Activated CD8-positive, alpha-beta memory T cell treated with anti-CD3 and anti-CD28 coated beads, Interleukin-2, amount 50 U/mL, for 1 hour (primary cell): ENCODE data around the gene LRRC4C.

ENCODE experiments used
- DNase-seq: peaks from one replicate; pipeline ENCODE4 v3.0.0-alpha.2; 2020; ENCODE audit errors: extremely low read depth

Gene LRRC4C

GRCh38 chr11:41414771-41415440, 44.5 kb downstream of the LRRC4C start:
- DNase-seq: no peak

GRCh38 chr11:41413843-41414242, 45.6 kb downstream of the LRRC4C start:
- DNase-seq: no peak

DNA sequence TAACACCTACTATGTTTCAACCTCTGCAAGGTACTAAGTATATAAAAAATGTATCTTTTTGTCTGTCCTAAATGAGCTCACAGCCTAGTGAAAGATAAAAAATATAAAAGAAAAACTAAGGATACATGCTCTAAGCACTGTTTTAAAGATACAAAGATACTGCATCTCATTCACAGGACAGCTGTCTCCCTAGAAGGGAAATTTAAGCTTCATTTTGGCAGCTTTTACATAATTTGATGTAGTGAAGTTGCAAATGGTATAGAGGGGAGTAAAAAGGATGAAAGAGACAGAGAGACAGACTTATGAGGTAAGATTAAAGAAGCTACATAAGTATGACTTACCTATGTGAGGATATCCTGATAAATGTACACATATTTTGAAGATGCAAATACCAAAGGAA, 53.6 kb downstream of the LRRC4C start:
- no peak for DNase-seq

GRCh38 chr11:41404109-41404508, 55.3 kb downstream of the LRRC4C start:
- no peak for DNase-seq

DNA sequence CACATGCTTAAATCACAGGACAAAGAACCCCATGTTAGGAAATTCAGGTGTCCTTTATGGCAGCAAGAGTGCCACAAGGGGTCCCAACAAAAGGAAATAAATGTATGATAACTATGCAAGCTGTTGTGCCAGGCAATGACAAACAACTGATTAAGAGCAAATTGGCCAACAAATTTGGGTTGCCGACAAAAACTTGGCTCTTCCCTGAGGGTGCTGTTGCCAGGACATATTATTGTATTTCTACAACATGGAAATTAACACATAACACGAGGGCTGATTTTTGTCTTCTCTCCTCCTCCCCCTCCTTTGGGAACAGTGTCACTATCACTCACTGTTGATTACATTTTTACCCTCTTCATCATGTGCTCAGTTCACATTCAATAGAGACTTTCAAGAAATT, 56.0 kb downstream of the LRRC4C start:
- no peak for DNase-seq

- no peak for DNase-seq
Observed at GRCh38 chr11:41400819-41401382, 58.6 kb downstream of the LRRC4C start.

GRCh38 chr11:41400124-41400523, 59.3 kb downstream of the LRRC4C start:
- no peak for DNase-seq

- DNase-seq: no peak
Observed at GRCh38 chr11:41399323-41399722, 60.1 kb downstream of the LRRC4C start.

GRCh38 chr11:41398175-41398574, 61.3 kb downstream of the LRRC4C start:
- no peak for DNase-seq

- no peak for DNase-seq
Observed at GRCh38 chr11:41394521-41395195, 64.8 kb downstream of the LRRC4C start.

DNA sequence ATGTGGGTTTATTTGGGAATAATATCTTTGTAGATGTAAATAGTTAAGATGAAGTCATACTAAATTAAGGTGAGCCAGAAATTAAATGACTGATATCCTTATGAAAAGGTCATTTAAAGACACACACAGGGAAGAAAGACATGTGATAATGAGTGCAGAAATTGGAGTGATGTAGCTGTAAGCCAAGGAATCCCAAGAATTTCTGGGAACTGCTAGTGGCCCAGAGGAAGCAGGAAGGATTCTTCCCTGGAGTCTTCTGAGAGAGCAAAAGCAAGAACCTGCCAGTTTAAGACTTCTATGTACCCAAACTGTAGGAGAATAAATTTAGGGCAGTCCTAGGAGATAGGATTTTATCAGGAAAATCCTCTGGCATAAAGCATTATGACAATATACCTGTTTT, 66.9 kb downstream of the LRRC4C start:
- DNase-seq: no peak

DNA sequence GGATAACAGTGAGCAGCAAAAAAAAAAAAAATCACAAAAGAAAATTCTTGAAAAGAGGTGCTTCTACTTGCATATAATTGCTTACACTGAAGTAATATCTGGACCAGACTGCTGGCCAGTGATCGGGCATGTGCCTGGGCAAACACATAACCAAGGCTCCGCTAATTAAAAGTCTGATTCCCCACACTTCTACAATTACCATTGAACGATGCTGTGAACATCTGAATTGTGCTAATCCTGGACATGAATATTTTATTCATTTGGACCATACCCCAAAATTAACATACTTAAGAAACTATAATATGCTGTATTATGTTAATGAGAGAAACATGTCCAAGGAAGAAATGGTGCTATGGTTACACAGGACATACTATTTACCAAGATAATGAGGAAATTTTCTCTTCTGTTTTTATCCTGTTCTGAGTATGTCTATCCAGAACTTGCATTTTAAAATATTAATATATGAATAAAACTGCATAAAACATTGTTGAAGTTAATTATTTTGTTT, 69.8 kb downstream of the LRRC4C start:
- DNase-seq: no peak

DNA sequence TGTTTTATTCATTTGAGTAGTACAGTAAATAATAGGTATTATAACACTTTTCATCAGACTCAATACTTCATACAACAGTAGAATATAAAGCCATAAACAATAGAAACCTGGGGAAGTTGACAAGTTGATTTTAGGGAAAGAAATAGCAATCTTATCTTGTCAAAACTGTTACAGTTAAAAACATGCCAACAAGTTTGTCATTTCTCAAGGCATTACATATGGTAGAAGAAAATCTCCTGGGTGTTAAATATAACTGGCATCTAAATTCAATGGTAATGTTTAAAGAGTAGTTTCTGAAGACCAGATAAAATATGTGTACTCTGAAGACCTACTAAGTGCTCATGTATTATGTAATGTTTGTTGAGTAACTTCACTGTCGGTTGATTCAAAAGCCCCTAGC, 75.1 kb downstream of the LRRC4C start:
- no peak for DNase-seq

- no peak for DNase-seq
Observed at GRCh38 chr11:41383768-41384167, 75.7 kb downstream of the LRRC4C start.

- DNase-seq: no peak
Observed at GRCh38 chr11:41382927-41383326, 76.5 kb downstream of the LRRC4C start.

DNA sequence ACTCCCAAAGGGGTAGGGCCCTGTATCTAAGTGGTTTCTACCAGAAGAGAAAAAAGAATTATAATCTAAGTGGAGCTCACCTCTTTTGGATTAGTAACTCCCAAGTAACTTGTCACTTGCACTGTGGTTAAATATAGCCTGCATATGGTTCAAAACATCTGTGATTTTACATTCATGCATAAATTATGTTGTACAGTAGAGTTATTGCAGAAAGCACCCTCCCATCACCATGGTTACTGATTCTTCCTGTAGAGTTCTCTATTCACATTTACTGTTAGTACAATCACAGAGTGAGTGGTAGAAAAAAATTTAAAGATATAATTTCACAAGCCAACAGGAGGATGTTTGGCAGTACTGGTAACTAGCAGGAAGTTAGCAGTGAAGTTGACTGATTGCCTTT, 80.4 kb downstream of the LRRC4C start:
- DNase-seq: no peak

- DNase-seq: no peak
Observed at GRCh38 chr11:41377709-41378394, 81.6 kb downstream of the LRRC4C start.

DNA sequence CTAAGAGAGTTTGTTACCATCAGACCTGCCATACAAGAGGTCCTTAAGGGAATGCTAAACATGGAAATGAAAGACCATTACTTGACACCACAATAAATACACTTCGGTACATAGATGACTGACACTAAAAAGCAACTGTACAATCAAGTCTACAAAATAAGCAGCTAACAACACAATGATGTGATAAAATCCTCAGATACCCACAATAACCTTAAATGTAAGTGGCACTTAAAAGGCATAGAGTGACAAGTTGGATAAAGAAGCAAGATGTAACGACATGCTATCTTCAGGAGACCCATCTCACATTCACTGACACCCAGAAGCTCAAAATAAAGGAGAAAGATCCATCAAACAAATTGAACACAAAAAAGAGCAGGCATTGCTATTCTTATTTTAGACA, 107.6 kb downstream of the LRRC4C start:
- DNase-seq: no peak

GRCh38 chr11:41346042-41346441, 113.4 kb downstream of the LRRC4C start:
- no peak for DNase-seq

GRCh38 chr11:41334007-41334933, 125.2 kb downstream of the LRRC4C start:
- DNase-seq: no peak

DNA sequence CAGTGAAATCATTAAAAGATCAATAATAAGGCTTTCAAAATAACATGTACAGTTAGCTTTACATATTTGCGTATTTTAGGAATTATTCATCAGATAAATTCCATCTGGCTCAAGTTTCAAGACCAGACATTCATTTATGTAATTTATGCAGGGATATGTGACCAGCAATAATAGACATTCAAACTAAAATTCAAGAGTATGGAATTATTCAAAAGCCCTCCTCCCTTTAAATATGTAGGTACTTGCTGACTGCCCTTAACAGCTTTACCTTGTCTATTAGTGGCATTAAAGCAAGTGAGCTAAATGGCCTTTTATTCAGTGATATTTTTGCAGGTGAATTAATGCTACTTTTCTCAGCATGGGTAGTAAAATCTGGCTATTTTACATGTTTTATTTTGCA, 126.1 kb downstream of the LRRC4C start:
- no peak for DNase-seq
